Smooth muscle cell of the brain vasculature (primary cell): ENCODE results near the gene UFSP2.

Source experiments
- DNase-seq: peaks from one replicate; pipeline ENCODE4 v3.0.0-alpha.2; 2012; ENCODE audit warnings: low read depth, low spot score

UFSP2 gene

GRCh38 chr4:185425647-185426352 lies at the start of gene UFSP2:
Gene UFSP2 (minus strand): TSS chr4:185425964. CDS start chr4:185425868, 96 bp downstream.
- peak; percentile 72 for DNase-seq

- no peak for DNase-seq
Observed at GRCh38 chr4:185473247-185473646, 47.5 kb upstream of the UFSP2 start.

- no peak for DNase-seq
Observed at GRCh38 chr4:185472103-185472542, 46.4 kb upstream of the UFSP2 start.

- DNase-seq: peak; percentile 78
Observed at GRCh38 chr4:185471235-185472102, 45.7 kb upstream of the UFSP2 start, which contains the start of gene CCDC110. Gene CCDC110 (minus strand): TSS chr4:185471733. CDS start chr4:185471683, 50 bp downstream.

- no peak for DNase-seq
Observed at GRCh38 chr4:185470501-185471195, 44.9 kb upstream of the UFSP2 start.

- DNase-seq: no peak
Observed at GRCh38 chr4:185469580-185470154, 43.9 kb upstream of the UFSP2 start.

GRCh38 chr4:185468999-185469398 lies 43.2 kb upstream of the UFSP2 start:
- no peak for DNase-seq

- no peak for DNase-seq
Observed at GRCh38 chr4:185467991-185468390, 42.2 kb upstream of the UFSP2 start.

GRCh38 chr4:185467101-185467500 lies 41.3 kb upstream of the UFSP2 start:
- no peak for DNase-seq

- no peak for DNase-seq
Observed at GRCh38 chr4:185465707-185466106, 39.9 kb upstream of the UFSP2 start.

- DNase-seq: no peak
Observed at GRCh38 chr4:185464887-185465286, 39.1 kb upstream of the UFSP2 start.

GRCh38 chr4:185464183-185464582 lies 38.4 kb upstream of the UFSP2 start:
- no peak for DNase-seq

GRCh38 chr4:185463541-185463940 lies 37.8 kb upstream of the UFSP2 start:
- DNase-seq: no peak

- no peak for DNase-seq
Observed at GRCh38 chr4:185461565-185461964, 35.8 kb upstream of the UFSP2 start.

GRCh38 chr4:185457136-185457535 lies 31.4 kb upstream of the UFSP2 start:
- no peak for DNase-seq

- DNase-seq: no peak
Observed at GRCh38 chr4:185456131-185456530, 30.4 kb upstream of the UFSP2 start.

GRCh38 chr4:185445209-185445608 lies 19.4 kb upstream of the UFSP2 start:
- no peak for DNase-seq

- no peak for DNase-seq
Observed at GRCh38 chr4:185441479-185441878, 15.7 kb upstream of the UFSP2 start.

- no peak for DNase-seq
Observed at GRCh38 chr4:185437809-185438208, 12.0 kb upstream of the UFSP2 start.

- DNase-seq: no peak
Observed at GRCh38 chr4:185435466-185435865, 9.7 kb upstream of the UFSP2 start.

GRCh38 chr4:185429660-185430059 lies 3.9 kb upstream of the UFSP2 start:
- DNase-seq: no peak
